Testis (tissue), 3 donors: ENCODE results near the gene POR. TPM values are rescaled to one million over a fixed set of nuclear protein-coding genes. Genes with fewer than 3 reads are reported as not detected.
"Not testable (repeated sequence)": the region's sequence is repeated elsewhere in the genome, so short reads cannot be mapped to it uniquely, and the experiment has no call there.

Source experiments
- DNase-seq: peaks from one replicate; pipeline ENCODE4 v3.0.0-alpha.2; 2019
- H3K27ac ChIP-seq, 2 donors: fragments of 200-600 bp; sonication (generic); one replicate each; pipeline ENCODE4 v1.5.1; 2019
- H3K27me3 ChIP-seq: fragments of 200-600 bp; sonication (generic); one replicate; pipeline ENCODE4 v1.5.1; 2019
- H3K36me3 ChIP-seq: fragments of 200-600 bp; sonication (generic); one replicate; pipeline ENCODE4 v1.5.1; 2017; ENCODE audit warnings: low read depth; ENCODE audit errors: missing control alignments
- H3K4me1 ChIP-seq: fragments of 200-600 bp; sonication (generic); one replicate; pipeline ENCODE4 v1.5.1; 2019
- H3K4me3 ChIP-seq, 2 donors: fragments of 200-600 bp; sonication (generic); one replicate each; pipeline ENCODE4 v1.5.1; 2017 to 2019
- H3K9me3 ChIP-seq: fragments of 200-600 bp; sonication (generic); one replicate; pipeline ENCODE4 v1.5.1; 2017
- CTCF ChIP-seq, 3 experiments: fragments of 450-650 bp in 2 of 3; fragments of 200-600 bp in 1 of 3; sonication (generic) in 1 of 3; IDR thresholded peaks; one replicate each; pipeline ENCODE4 v1.5.1; 2016 to 2019; ENCODE audit warnings: antibody characterized with exemption in 3 of 3, mild to moderate bottlenecking in 2 of 3, moderate library complexity in 1 of 3
- POLR2A ChIP-seq: fragments of 450-650 bp; IDR thresholded peaks from one replicate; pipeline ENCODE4 v1.6.1; 2017; ENCODE audit warnings: antibody characterized with exemption, mild to moderate bottlenecking, moderate library complexity
- WGBS, 2 donors: methylation state at CpG; one replicate each; pipeline ENCODE4 v1.1.5; 2018; 5-methylcytosine and 5-hydroxymethylcytosine counted together
- intact Hi-C: fragments of 100-400 bp; cut with DNase I; formaldehyde crosslinking; loops from one replicate; pipeline ENCODE4 v1.15.1; 2023; ENCODE audit warnings: low total_unique reads
- polyA plus RNA-seq: library from polyadenylated mRNA; stranded (reverse); fragments of 350-450 nt; fragmentation: Illumina TruSeq; extraction: RNeasy Lipid Tissue Mini Kit (QIAGEN cat#74804); gene quantifications from one replicate; pipeline ENCODE4 v1.2.3, GENCODE V29; 2014; ENCODE audit warnings: low read depth, low replicate concordance; ENCODE audit not compliant: insufficient read depth
- total RNA-seq, 2 donors: library from RNA; depleted of rRNA; stranded (reverse); fragments of >200 nt; gene quantifications; one replicate each; pipeline ENCODE4 v1.2.3, GENCODE V29; 2016

The POR gene
- total and polyA plus RNA-seq, 3 donors from 2014 or later, result 98.5 to 169 (median 122) TPM

- Histone ChIP-seq H3K4me3 (no peak overlapping the region), H3K36me3 (no peaks in the 10 kb centered on the region), H3K9me3 (no peaks in the 10 kb centered on the region), H3K27me3 (no peaks in the 10 kb centered on the region), H3K4me1 (peaks cover 23% of the 10 kb centered on the region), H3K27ac (peak overlapping the region in 1 of 2 donors; percentile 45)
- TF ChIP-seq CTCF (IDR thresholded peaks at IDR 0.05) (no peak), POLR2A (no peak)
- intact Hi-C loops, result no loop called here
- WGBS, 2 donors, result 50 to 84% methylated on average over 7 to 11 of the region's 11 CpGs
- DNase-seq, result no peak
These were observed 25.1 kb upstream of the POR start for GRCh38 chr7:75889826-75890225.

- H3K9me3 ChIP-seq, H3K36me3 ChIP-seq, intact Hi-C loops, DNase-seq, H3K27ac ChIP-seq, H3K4me3 ChIP-seq, H3K27me3 ChIP-seq: not testable (repeated sequence)
- 82 to 83% methylated on average over 7 of the region's 7 CpGs for WGBS, 2 donors
- H3K4me1 ChIP-seq, result peaks cover 23% of the 10 kb centered on the region
These were observed 23.7 kb upstream of the POR start for GRCh38 chr7:75891237-75891636.

- peak overlapping the region in 1 of 2 donors; percentile 35 for H3K27ac ChIP-seq
- H3K4me1 ChIP-seq, result peaks cover 26% of the 10 kb centered on the region
- no peak for DNase-seq
- intact Hi-C loops, result no loop called here
- 88% methylated on average over 5 to 7 of the region's 7 CpGs for WGBS, 2 donors
- H3K27me3 ChIP-seq, result no peaks in the 10 kb centered on the region
- no peaks in the 10 kb centered on the region for H3K9me3 ChIP-seq
- no peak for TF ChIP-seq CTCF (IDR thresholded peaks at IDR 0.05)
- H3K36me3 ChIP-seq, result no peaks in the 10 kb centered on the region
- H3K4me3 ChIP-seq, result no peak overlapping the region
These were observed 23.0 kb upstream of the POR start for GRCh38 chr7:75891815-75892411.

GRCh38 chr7:75892634-75893272 is 22.2 kb upstream of the POR start:
- Histone ChIP-seq H3K4me3 (no peak overlapping the region), H3K9me3 (no peaks in the 10 kb centered on the region), H3K27me3 (no peaks in the 10 kb centered on the region), H3K36me3 (no peaks in the 10 kb centered on the region), H3K27ac (peak overlapping the region in 1 of 2 donors; percentile 4), H3K4me1 (peaks cover 33% of the 10 kb centered on the region)
- intact Hi-C loops, result no loop called here
- DNase-seq, result peak; percentile 80
- TF ChIP-seq CTCF (IDR thresholded peaks at IDR 0.05) (no peak), POLR2A (no peak)
- WGBS, 2 donors, result 51 to 57% methylated on average over 15 of the region's 15 CpGs

GRCh38 chr7:75896803-75897327 is 18.1 kb upstream of the POR start:
- Histone ChIP-seq H3K27ac (peak overlapping the region in 1 of 2 donors; percentile 59), H3K27me3 (no peaks in the 10 kb centered on the region), H3K36me3 (no peaks in the 10 kb centered on the region), H3K4me1 (peaks cover 18% of the 10 kb centered on the region), H3K9me3 (no peaks in the 10 kb centered on the region), H3K4me3 (no peak overlapping the region)
- TF ChIP-seq CTCF (IDR thresholded peaks at IDR 0.05) (no peak), POLR2A (no peak)
- intact Hi-C loops, result no loop called here
- 64 to 67% methylated on average over 6 of the region's 6 CpGs for WGBS, 2 donors
- no peak for DNase-seq
